ENCODE measurements around the gene RAD52.

- no peak for TF ChIP-seq CTCF (conservative IDR thresholded peaks at IDR 0.05; ENCODE audit: low read depth, low read length)
- no peak for TF ChIP-seq EZH2 (IDR thresholded peaks at IDR 0.05; ENCODE audit: borderline replicate concordance, low read depth, low read length, poor library complexity, severe bottlenecking)
These were observed 20.3 kb upstream of the RAD52 start for GRCh38 chr12:969821-970220.

All from A673 (cell line).